Mucosa of stomach (tissue), 1 donor: ENCODE results near the gene ZNF428.

Experiments
- H3K27me3 ChIP-seq: one replicate; pipeline ENCODE4 v1.7.0; 2013; ENCODE audit warnings: mild to moderate bottlenecking, low read length; ENCODE audit not compliant: control insufficient read depth, insufficient read depth
- H3K36me3 ChIP-seq: one replicate; pipeline ENCODE4 v1.7.0; 2013; ENCODE audit warnings: low read length; ENCODE audit not compliant: control insufficient read depth, insufficient read depth
- H3K4me1 ChIP-seq: one replicate; pipeline ENCODE4 v1.7.0; 2013; ENCODE audit warnings: mild to moderate bottlenecking, low read length; ENCODE audit not compliant: control insufficient read depth, insufficient read depth
- H3K4me3 ChIP-seq: one replicate; pipeline ENCODE4 v1.7.0; 2013; ENCODE audit warnings: low read length
- H3K9ac ChIP-seq: one replicate; pipeline ENCODE4 v1.7.0; 2013; ENCODE audit warnings: mild to moderate bottlenecking, low read length, moderate library complexity
- H3K9me3 ChIP-seq: one replicate; pipeline ENCODE4 v1.7.0; 2013; ENCODE audit warnings: mild to moderate bottlenecking, low read length, moderate library complexity; ENCODE audit not compliant: control insufficient read depth
- donor health status: Pancreatic carcinoma.

ZNF428 gene

DNA sequence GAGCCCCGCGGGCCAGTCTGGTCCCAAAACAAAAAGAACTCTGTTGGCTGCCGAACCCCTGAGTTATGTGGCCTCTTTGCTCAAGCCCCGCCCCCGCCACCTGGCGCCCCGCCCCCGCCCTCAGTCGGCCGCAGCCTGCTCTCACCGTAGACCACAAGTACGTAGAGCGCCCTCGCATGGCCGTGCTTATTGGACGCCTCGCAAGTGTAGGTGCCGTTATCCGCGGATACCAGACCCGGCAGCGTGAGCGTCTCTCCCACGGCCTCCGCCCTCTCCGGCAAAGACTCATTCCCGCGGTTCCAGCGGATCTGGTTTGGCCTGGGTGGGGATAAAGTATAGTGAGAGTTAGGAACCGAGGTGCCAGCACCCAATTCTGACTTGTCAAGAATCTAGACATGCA, 5.5 kb upstream of the ZNF428 start:
- H3K36me3 ChIP-seq = no peaks in the 10 kb centered on the region
- no peaks in the 10 kb centered on the region for H3K27me3 ChIP-seq
- peaks cover 8% of the 10 kb centered on the region for H3K4me1 ChIP-seq
- H3K4me3 ChIP-seq = no peak overlapping the region
- no peak overlapping the region for H3K9ac ChIP-seq
- no peaks in the 10 kb centered on the region for H3K9me3 ChIP-seq

- Histone ChIP-seq H3K9ac (no peak overlapping the region), H3K9me3 (no peaks in the 10 kb centered on the region), H3K4me1 (peaks cover 9% of the 10 kb centered on the region), H3K27me3 (no peaks in the 10 kb centered on the region), H3K4me3 (no peak overlapping the region), H3K36me3 (no peaks in the 10 kb centered on the region)
Measured at GRCh38 chr19:43623889-43624670, 4.7 kb upstream of the ZNF428 start.

DNA sequence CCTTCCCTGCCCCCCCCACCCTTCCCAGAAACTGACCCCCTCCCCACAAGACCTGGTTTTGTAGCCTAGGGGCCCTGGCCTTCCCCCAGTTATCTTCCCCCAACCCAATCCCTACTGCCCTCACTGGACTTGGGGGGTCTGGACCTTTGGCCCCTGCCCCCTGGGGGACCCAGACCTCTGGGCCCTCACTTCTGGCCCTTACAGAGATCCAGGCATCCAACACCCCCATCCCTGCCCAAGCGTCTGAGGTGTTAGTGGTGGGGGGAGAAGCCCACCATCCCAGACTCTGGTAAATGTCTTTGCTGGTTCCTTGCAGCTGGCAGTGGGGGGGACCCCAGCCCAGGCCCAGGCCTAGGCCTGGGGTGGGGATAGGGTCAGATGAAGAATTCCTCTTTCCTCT, 3.5 kb upstream of the ZNF428 start:
- Histone ChIP-seq H3K4me1 (peaks cover 13% of the 10 kb centered on the region), H3K4me3 (no peak overlapping the region), H3K36me3 (no peaks in the 10 kb centered on the region), H3K9me3 (no peaks in the 10 kb centered on the region), H3K9ac (no peak overlapping the region), H3K27me3 (no peaks in the 10 kb centered on the region)

DNA sequence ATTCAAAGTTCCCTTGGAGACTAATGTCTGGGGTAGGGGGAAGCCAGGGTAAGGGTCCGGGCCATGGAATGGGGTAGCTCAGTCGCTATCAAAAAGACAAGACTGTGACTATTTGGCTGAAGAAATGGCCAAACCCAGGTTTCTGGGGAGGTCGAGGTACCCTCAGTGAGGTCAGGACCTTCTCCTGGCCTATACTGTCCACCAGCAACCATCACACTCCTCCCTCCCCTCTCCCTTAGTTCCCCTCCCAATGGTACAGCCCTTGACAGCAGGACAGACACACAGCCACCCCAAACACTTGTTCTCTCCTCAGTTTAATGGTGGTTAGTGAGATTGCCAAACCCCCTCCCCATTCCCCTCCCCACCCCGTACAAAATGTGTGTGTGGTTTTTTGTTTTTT, 2.6 kb upstream of the ZNF428 start:
- Histone ChIP-seq H3K9ac (no peak overlapping the region), H3K9me3 (no peaks in the 10 kb centered on the region), H3K4me1 (peaks cover 13% of the 10 kb centered on the region), H3K36me3 (no peaks in the 10 kb centered on the region), H3K4me3 (no peak overlapping the region), H3K27me3 (no peaks in the 10 kb centered on the region)

GRCh38 chr19:43620061-43621001, 902 bp upstream of the ZNF428 start:
- no peaks in the 10 kb centered on the region for H3K9me3 ChIP-seq
- H3K36me3 ChIP-seq = no peaks in the 10 kb centered on the region
- H3K9ac ChIP-seq = peak overlapping the region; percentile 72
- H3K4me3 ChIP-seq = peak overlapping the region; percentile 56
- peaks cover 13% of the 10 kb centered on the region for H3K4me1 ChIP-seq
- no peaks in the 10 kb centered on the region for H3K27me3 ChIP-seq

DNA sequence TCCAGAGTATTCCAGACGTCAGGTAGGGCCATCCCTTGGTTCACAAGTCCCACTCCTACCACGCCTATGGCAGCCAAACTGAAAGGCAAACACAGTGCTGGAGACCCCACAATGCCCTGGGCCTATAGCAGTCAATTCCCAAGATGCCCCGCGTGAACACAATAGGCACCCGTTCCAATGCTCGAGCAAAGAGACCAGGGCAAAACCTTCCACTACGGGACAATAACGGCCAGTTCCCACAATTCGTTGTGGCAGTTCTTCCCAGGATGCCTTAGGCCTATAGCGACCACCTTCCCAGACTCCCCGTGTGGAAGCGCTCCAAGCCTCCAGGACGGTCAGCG, 538 bp downstream of the ZNF428 start:
- Histone ChIP-seq H3K27me3 (no peaks in the 10 kb centered on the region), H3K4me3 (peak overlapping the region; percentile 56), H3K4me1 (peaks cover 13% of the 10 kb centered on the region)

DNA sequence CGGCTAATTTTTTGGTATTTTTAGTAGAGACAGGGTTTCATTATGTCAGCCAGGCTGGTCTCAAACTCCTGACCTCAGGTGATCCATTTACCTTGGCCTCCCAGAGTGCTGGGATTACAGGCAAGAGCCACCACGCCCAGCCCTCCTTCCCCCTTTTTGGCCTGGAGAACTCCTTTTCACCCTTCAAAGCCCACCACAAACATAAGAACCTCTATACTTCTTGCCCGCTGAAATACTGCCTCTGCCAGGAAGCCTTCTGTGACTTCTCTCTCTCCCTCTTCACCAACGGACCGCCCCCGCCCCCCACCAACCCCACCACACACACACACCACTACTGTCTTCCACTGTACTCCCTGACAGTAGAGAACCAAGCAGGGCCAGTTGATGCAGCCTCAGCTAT, 2.5 kb downstream of the ZNF428 start:
- H3K4me3 ChIP-seq = no peak overlapping the region
- H3K4me1 ChIP-seq = peaks cover 13% of the 10 kb centered on the region
- no peaks in the 10 kb centered on the region for H3K9me3 ChIP-seq
- no peak overlapping the region for H3K9ac ChIP-seq
- H3K27me3 ChIP-seq = no peaks in the 10 kb centered on the region
- no peaks in the 10 kb centered on the region for H3K36me3 ChIP-seq

More for the DNA sequence above, 538 bp downstream of the ZNF428 start:
- H3K36me3 ChIP-seq = no peaks in the 10 kb centered on the region
- H3K9me3 ChIP-seq = no peaks in the 10 kb centered on the region
- H3K9ac ChIP-seq = peak overlapping the region; percentile 72

- no peaks in the 10 kb centered on the region for H3K27me3 ChIP-seq
- H3K4me3 ChIP-seq = no peak overlapping the region
- H3K4me1 ChIP-seq = peaks cover 13% of the 10 kb centered on the region
- H3K9ac ChIP-seq = no peak overlapping the region
- no peaks in the 10 kb centered on the region for H3K36me3 ChIP-seq
- H3K9me3 ChIP-seq = no peaks in the 10 kb centered on the region
Measured at GRCh38 chr19:43616306-43616705, 3.1 kb downstream of the ZNF428 start.

DNA sequence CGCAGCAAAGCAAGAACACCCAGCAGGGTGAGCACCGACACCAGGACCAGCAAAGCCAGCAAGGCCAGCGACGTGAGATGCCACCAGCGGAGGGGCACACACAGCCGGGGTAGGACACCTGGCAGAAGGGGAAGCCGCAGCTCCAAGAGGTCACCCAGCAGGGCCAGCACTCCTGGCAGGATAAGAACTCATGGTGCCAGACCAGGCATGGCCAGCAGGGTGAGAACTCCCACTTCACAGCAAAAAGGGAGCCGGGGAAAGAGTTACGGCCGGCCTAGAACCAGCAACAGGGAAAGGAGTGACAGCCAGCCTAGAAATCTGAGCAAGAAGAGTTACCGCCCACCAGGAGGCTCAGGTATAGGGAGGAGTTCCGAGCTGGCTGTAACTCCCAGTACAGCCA, 7.1 kb downstream of the ZNF428 start:
- Histone ChIP-seq H3K9ac (no peak overlapping the region), H3K4me1 (no peaks in the 10 kb centered on the region), H3K4me3 (no peak overlapping the region), H3K9me3 (no peaks in the 10 kb centered on the region), H3K36me3 (no peaks in the 10 kb centered on the region), H3K27me3 (no peaks in the 10 kb centered on the region)

- no peaks in the 10 kb centered on the region for H3K27me3 ChIP-seq
- no peak within 1 kb of the TSS for H3K4me3 ChIP-seq
- no peak within 1 kb of the TSS for H3K9ac ChIP-seq
- H3K4me1 ChIP-seq = no peaks in the 10 kb centered on the region
- H3K9me3 ChIP-seq = no peaks in the 10 kb centered on the region
- H3K36me3 ChIP-seq = no peaks in the 10 kb centered on the region
Measured at GRCh38 chr19:43611788-43612187, 7.6 kb downstream of the ZNF428 start, which contains the start of gene SRRM5. TSS of gene SRRM5 (plus strand) at chr19:43612088. CDS start at chr19:43612122, 34 bp downstream.

GRCh38 chr19:43610493-43610892, 8.9 kb downstream of the ZNF428 start:
- H3K4me3 ChIP-seq = no peak overlapping the region
- no peaks in the 10 kb centered on the region for H3K36me3 ChIP-seq
- no peaks in the 10 kb centered on the region for H3K4me1 ChIP-seq
- H3K27me3 ChIP-seq = no peaks in the 10 kb centered on the region
- no peak overlapping the region for H3K9ac ChIP-seq
- no peaks in the 10 kb centered on the region for H3K9me3 ChIP-seq

- H3K4me1 ChIP-seq = no peaks in the 10 kb centered on the region
- no peaks in the 10 kb centered on the region for H3K9me3 ChIP-seq
- no peak overlapping the region for H3K4me3 ChIP-seq
- no peaks in the 10 kb centered on the region for H3K27me3 ChIP-seq
- H3K9ac ChIP-seq = no peak overlapping the region
- H3K36me3 ChIP-seq = no peaks in the 10 kb centered on the region
Measured at GRCh38 chr19:43609872-43610271, 9.6 kb downstream of the ZNF428 start.
